Measurements from ENCODE around the gene BAHD1. TPM values are rescaled to one million over a fixed set of nuclear protein-coding genes. Genes with fewer than 3 reads are reported as not detected.

The BAHD1 gene
- total RNA-seq (2014; rRNA removed; shearing (Covaris generic)) (32.4 and 40.1 TPM in 2 replicates), polyA plus RNA-seq (2016; fragmentation: Nextera tagmentation; extraction: Ambion mirVana) (11.2 and 11.6 TPM in 2 replicates)
- long read RNA-seq, partial matches to known transcripts = 0 of 5 reads
- long read RNA-seq, other reads (novel, unspliced or antisense) = 5 of 5 reads

DNA sequence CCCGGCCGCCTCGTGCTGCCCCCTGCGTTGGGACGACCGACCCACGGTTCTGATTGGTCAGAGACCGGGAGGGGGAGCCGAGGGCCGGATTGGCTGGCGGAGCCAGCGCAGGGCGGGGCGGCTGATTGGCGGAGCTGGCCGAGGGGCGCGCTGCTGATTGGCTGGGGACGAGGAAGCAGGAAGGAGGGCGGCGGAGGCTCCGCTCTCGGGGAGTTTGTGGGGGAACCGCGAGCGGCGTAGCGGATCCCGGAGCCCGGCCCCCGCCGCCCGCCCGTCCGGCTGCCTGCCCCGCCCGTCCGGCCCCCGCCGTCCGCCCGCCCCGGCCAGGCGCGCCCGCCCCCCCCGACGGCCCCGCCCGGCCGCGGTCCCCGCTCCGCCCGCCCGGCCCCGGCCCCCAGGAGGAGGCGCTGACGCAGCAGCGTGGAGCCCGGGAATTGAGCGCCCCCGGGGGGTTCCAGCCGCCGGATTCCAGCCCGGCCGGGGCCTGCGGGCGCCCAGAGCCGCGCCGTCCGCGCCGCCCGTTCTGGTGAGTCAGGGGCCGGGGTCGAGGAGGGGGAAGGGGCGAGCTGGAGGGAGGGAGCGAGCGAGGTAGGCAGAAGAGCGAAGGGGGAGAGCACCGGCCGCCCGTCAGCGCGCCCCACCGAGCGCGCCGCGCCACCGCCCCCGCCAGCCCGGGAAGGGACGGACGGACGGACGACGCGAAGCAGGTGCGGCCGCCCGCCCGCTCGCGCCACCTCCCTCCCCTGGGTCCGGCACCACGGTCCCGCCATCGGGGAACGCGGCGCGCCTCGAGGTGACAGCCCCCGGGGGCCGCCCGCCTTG lies at the start of gene BAHD1:
BAHD1 (plus strand) TSS at position 211 of the 822 bp plus-strand sequence. CDS start 17,512 bp downstream, outside the sequence.
- Mint-ChIP-seq H3K27me3 (ENCODE audit: insufficient read depth, low read depth, poor library complexity) (peaks cover 27% of the 10 kb centered on the region), H3K36me3 (ENCODE audit: low read depth) (peaks cover 17% of the 10 kb centered on the region), H3K9me3 (no peaks in the 10 kb centered on the region; the same call in 2 of the 3 replicates), H3K4me3 (peak within 1 kb of the TSS; percentile 94), H3K27ac (peak within 1 kb of the TSS; percentile 92), H3K4me1 (peaks cover 58% of the 10 kb centered on the region)
- Histone ChIP-seq H3K4me3 (peak within 1 kb of the TSS; percentile 82), H4K20me1 (replicated peaks; ENCODE audit: insufficient read depth) (peaks cover 35% of the 10 kb centered on the region), H3K9me2 (ENCODE audit: insufficient read depth) (no peaks in the 10 kb centered on the region), H3K27ac (ENCODE audit: low read depth) (peak within 1 kb of the TSS; percentile 78), H3F3A (replicated peaks; ENCODE audit: low read depth) (0 out of 2 replicates have a peak, but pooled peaks cover 2% of the 10 kb centered on the region), H3K4me1 (ENCODE audit: insufficient read depth) (peaks cover 57% of the 10 kb centered on the region), H3K27me3 (ENCODE audit: insufficient read depth) (peaks cover 7% of the 10 kb centered on the region; the same call in 1 of the 2 replicates), H3K79me2 (replicated peaks; ENCODE audit: insufficient read depth) (peaks cover 45% of the 10 kb centered on the region), H3K4me2 (peak within 1 kb of the TSS; percentile 100), H3K36me3 (ENCODE audit: insufficient read depth) (no peaks in the 10 kb centered on the region; the same call in 1 of the 2 replicates), H2AFZ (peak within 1 kb of the TSS; percentile 43; the same call in 1 of the 2 replicates)
- TF ChIP-seq CTCF (conservative IDR thresholded peaks at IDR 0.05; ENCODE audit: low read depth in 2 of 2) (peak in 1 of 2 experiments; percentile 3; a peak in 1 of 4 replicates), POLR2AphosphoS5 (IDR thresholded peaks at IDR 0.05; ENCODE audit: low read depth) (peak; percentile 45; the same call in 1 of the 2 replicates), ZNF331 (CRISPR knock-in tag; IDR thresholded peaks at IDR 0.05; ENCODE audit: low read depth) (no peak)
- peak; percentile 98 for DNase-seq (ENCODE audit: low spot score)
- ATAC-seq = peak; percentile 34

- H3K4me3 ChIP-seq = no peak overlapping the region
- no peak for DNase-seq (ENCODE audit: low spot score)
- no peak overlapping the region for H2AFZ ChIP-seq
- H3K27ac ChIP-seq (ENCODE audit: low read depth) = no peak overlapping the region
- peaks cover 16% of the 10 kb centered on the region; the same call in 1 of the 2 replicates for H3F3A ChIP-seq (replicated peaks; ENCODE audit: low read depth)
- peaks cover 2% of the 10 kb centered on the region for H3K27me3 Mint-ChIP-seq (ENCODE audit: insufficient read depth, low read depth, poor library complexity)
- peaks cover 60% of the 10 kb centered on the region for H3K36me3 ChIP-seq (ENCODE audit: insufficient read depth)
- ATAC-seq = no peak
- H3K4me2 ChIP-seq = no peak overlapping the region
- no peak overlapping the region for H3K27ac Mint-ChIP-seq
- no peaks in the 10 kb centered on the region for H3K4me1 ChIP-seq (ENCODE audit: insufficient read depth)
- peaks cover 65% of the 10 kb centered on the region for H3K36me3 Mint-ChIP-seq (ENCODE audit: low read depth)
- no peaks in the 10 kb centered on the region for H3K9me2 ChIP-seq (ENCODE audit: insufficient read depth)
- H3K9me3 Mint-ChIP-seq = no peaks in the 10 kb centered on the region
- no peaks in the 10 kb centered on the region for H3K79me2 ChIP-seq (replicated peaks; ENCODE audit: insufficient read depth)
- H3K4me1 Mint-ChIP-seq = no peaks in the 10 kb centered on the region
- H4K20me1 ChIP-seq (replicated peaks; ENCODE audit: insufficient read depth) = peaks cover 7% of the 10 kb centered on the region; the same call in 1 of the 2 replicates
- no peaks in the 10 kb centered on the region for H3K27me3 ChIP-seq (ENCODE audit: insufficient read depth)
- H3K4me3 Mint-ChIP-seq = no peak overlapping the region
- TF ChIP-seq, protein P1, sequence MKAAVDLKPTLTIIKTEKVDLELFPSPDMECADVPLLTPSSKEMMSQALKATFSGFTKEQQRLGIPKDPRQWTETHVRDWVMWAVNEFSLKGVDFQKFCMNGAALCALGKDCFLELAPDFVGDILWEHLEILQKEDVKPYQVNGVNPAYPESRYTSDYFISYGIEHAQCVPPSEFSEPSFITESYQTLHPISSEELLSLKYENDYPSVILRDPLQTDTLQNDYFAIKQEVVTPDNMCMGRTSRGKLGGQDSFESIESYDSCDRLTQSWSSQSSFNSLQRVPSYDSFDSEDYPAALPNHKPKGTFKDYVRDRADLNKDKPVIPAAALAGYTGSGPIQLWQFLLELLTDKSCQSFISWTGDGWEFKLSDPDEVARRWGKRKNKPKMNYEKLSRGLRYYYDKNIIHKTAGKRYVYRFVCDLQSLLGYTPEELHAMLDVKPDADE (IDR thresholded peaks at IDR 0.05) = no peak
- TF ChIP-seq EZH2 (IDR thresholded peaks at IDR 0.05; ENCODE audit: low read depth, unreplicated experiment) = no peak
- no peak for TF ChIP-seq ZNF114 (CRISPR knock-in tag; IDR thresholded peaks at IDR 0.05)
- no peak for TF ChIP-seq CTCF (conservative IDR thresholded peaks at IDR 0.05; ENCODE audit: low read depth in 2 of 2)
- no peak for TF ChIP-seq POLR2AphosphoS5 (IDR thresholded peaks at IDR 0.05; ENCODE audit: low read depth)
- TF ChIP-seq NANOG (IDR thresholded peaks at IDR 0.05; ENCODE audit: borderline replicate concordance) = no peak
- TF ChIP-seq JUNB (IDR thresholded peaks at IDR 0.05; ENCODE audit: unreplicated experiment) = no peak
- no peak for TF ChIP-seq EZH2phosphoT487 (IDR thresholded peaks at IDR 0.05; ENCODE audit: unreplicated experiment)
Observed at GRCh38 chr15:40392986-40393948, 47.5 kb upstream of the BAHD1 start.

Data from GM23338 (cell line).